Measurements from ENCODE around the gene LAMA3. TPM values are rescaled to one million over a fixed set of nuclear protein-coding genes. Genes with fewer than 3 reads are reported as not detected.

The LAMA3 gene
- total and polyA plus RNA-seq, 10 donors, result 1.3 to 7.1 (median 3.0) TPM

GRCh38 chr18:23810396-23810795, 121.1 kb downstream of the LAMA3 start:
- no peak for DNase-seq
- Histone ChIP-seq H3K4me1 (peaks cover 0 to 15% (median 0%) of the 10 kb centered on the region in 6 donors), H3K27me3 (replicated peaks in 1 of 7) (no peaks in the 10 kb centered on the region), H3K36me3 (no peaks in the 10 kb centered on the region), H3K4me3 (no peak overlapping the region), H3K27ac (no peak overlapping the region), H3K9me3 (no peaks in the 10 kb centered on the region)
- intact Hi-C loops (cut with DNase I; ENCODE audit: low total_unique reads), result loop anchor here (5.0 to 10.0 kb wide), 3 partner anchors 104 to 296 kb away; no protein-coding TSS in a partner anchor
- WGBS, 5 donors, result 43 to 75% (median 64%) methylated on average over 2 to 3 of the region's 3 CpGs
- TF ChIP-seq POLR2A (IDR thresholded peaks at IDR 0.05) (no peak), CTCF (IDR thresholded peaks at IDR 0.05 in 8 of 11, conservative IDR thresholded peaks at IDR 0.05 in 3 of 11) (no peak), POLR2AphosphoS5 (IDR thresholded peaks at IDR 0.05) (no peak)

- TF ChIP-seq POLR2A (IDR thresholded peaks at IDR 0.05) (no peak), CTCF (IDR thresholded peaks at IDR 0.05 in 8 of 11, conservative IDR thresholded peaks at IDR 0.05 in 3 of 11) (no peak), POLR2AphosphoS5 (IDR thresholded peaks at IDR 0.05) (no peak)
- intact Hi-C loops (cut with DNase I; ENCODE audit: low total_unique reads), result loop anchor here (5.0 to 10.0 kb wide), 3 partner anchors 104 to 296 kb away; no protein-coding TSS in a partner anchor
- no peak for DNase-seq
- Histone ChIP-seq H3K4me1 (peaks cover 0 to 15% (median 0%) of the 10 kb centered on the region in 6 donors), H3K27me3 (replicated peaks in 1 of 7) (no peaks in the 10 kb centered on the region), H3K4me3 (no peak overlapping the region), H3K27ac (no peak overlapping the region), H3K9me3 (no peaks in the 10 kb centered on the region), H3K36me3 (no peaks in the 10 kb centered on the region)
- 86 to 92% (median 90%) methylated on average over 2 to 3 of the region's 3 CpGs for WGBS, 5 donors
These were observed 121.9 kb downstream of the LAMA3 start for GRCh38 chr18:23811176-23811575.

GRCh38 chr18:23812546-23813440, 123.5 kb downstream of the LAMA3 start:
- intact Hi-C loops (cut with DNase I; ENCODE audit: low total_unique reads), result loop anchor here (5.0 to 10.0 kb wide), 3 partner anchors 102 to 298 kb away; no protein-coding TSS in a partner anchor
- H3K36me3 ChIP-seq, result no peaks in the 10 kb centered on the region
- H3K9me3 ChIP-seq, result no peaks in the 10 kb centered on the region
- TF ChIP-seq CTCF (IDR thresholded peaks at IDR 0.05 in 8 of 11, conservative IDR thresholded peaks at IDR 0.05 in 3 of 11) (peak in 9 of 11 experiments; percentile 19 to 57 (median 48)), POLR2AphosphoS5 (IDR thresholded peaks at IDR 0.05) (no peak)
- H3K27ac ChIP-seq, result no peak overlapping the region
- peaks cover 0 to 15% (median 0%) of the 10 kb centered on the region in 6 donors for H3K4me1 ChIP-seq
- no peak overlapping the region for H3K4me3 ChIP-seq
- no peak for DNase-seq
- H3K27me3 ChIP-seq (replicated peaks in 1 of 7), result no peaks in the 10 kb centered on the region
- 40 to 45% (median 43%) methylated on average over 4 of the region's 4 CpGs for WGBS, 5 donors

- H3K36me3 ChIP-seq, result no peaks in the 10 kb centered on the region
- H3K4me3 ChIP-seq, result no peak overlapping the region
- no peaks in the 10 kb centered on the region for H3K9me3 ChIP-seq
- H3K27ac ChIP-seq, result peak overlapping the region in 2 of 8 donors; percentile 1 to 20
- no peak for TF ChIP-seq POLR2A (IDR thresholded peaks at IDR 0.05)
- H3K27me3 ChIP-seq (replicated peaks in 1 of 7), result no peaks in the 10 kb centered on the region
- H3K4me1 ChIP-seq, result peaks cover 0 to 15% (median 0%) of the 10 kb centered on the region in 6 donors
- intact Hi-C loops (cut with DNase I; ENCODE audit: low total_unique reads), result loop anchor here (5.0 to 10.0 kb wide), 3 partner anchors 100 to 300 kb away; no protein-coding TSS in a partner anchor
- no peak for DNase-seq
- WGBS, 5 donors, result 70 to 88% (median 78%) methylated on average over 7 of the region's 7 CpGs
These were observed 125.8 kb downstream of the LAMA3 start for GRCh38 chr18:23814991-23815614.

Measured in spleen (tissue), 11 donors.